Cardiac muscle cell (in vitro differentiated cells and primary cell): ENCODE results near the gene KCNN4. TPM values are rescaled to one million over a fixed set of nuclear protein-coding genes. Genes with fewer than 3 reads are reported as not detected.
"Not testable (repeated sequence)": the region's sequence is repeated elsewhere in the genome, so short reads cannot be mapped to it uniquely, and the experiment has no call there.

Experiments used
- DNase-seq, 2 donors: peaks; one replicate each; pipeline versions ENCODE4 v3.0.0 to v3.0.0-alpha.2; 2010 to 2017; ENCODE audit warnings: low read depth in 1 of 2, low spot score in 1 of 2
- H3K27ac ChIP-seq: fragments of 200-600 bp; sonication (generic); 2 replicates; pipeline ENCODE4 v1.5.1; 2016
- H3K27me3 ChIP-seq: fragments of 200-600 bp; sonication (generic); 2 replicates; pipeline ENCODE4 v1.6.0; 2016; ENCODE audit warnings: control low read depth
- H3K36me3 ChIP-seq: fragments of 200-600 bp; sonication (generic); 2 replicates; pipeline ENCODE4 v1.5.1; 2016; ENCODE audit warnings: control low read depth
- H3K4me1 ChIP-seq: fragments of 200-600 bp; sonication (generic); 2 replicates; pipeline ENCODE4 v1.8.1; 2017; ENCODE audit warnings: low read depth, mild to moderate bottlenecking, mixed run types
- H3K4me3 ChIP-seq: fragments of 200-600 bp; sonication (generic); 2 replicates; pipeline ENCODE4 v1.5.1; 2016; ENCODE audit warnings: mild to moderate bottlenecking
- H3K9me3 ChIP-seq: fragments of 200-600 bp; sonication (generic); 2 replicates; pipeline ENCODE4 v1.5.1; 2017; ENCODE audit warnings: low read depth, mild to moderate bottlenecking, control low read depth
- polyA plus RNA-seq: library from polyadenylated mRNA; unstranded; fragments of >200 nt; fragmentation: Nextera tagmentation; extraction: Ambion mirVana; gene quantifications from 2 replicates; pipeline ENCODE4 v1.2.1, GENCODE V29; 2016
- total RNA-seq: library from RNA; depleted of rRNA; stranded (reverse); fragments of >200 nt; gene quantifications from 2 replicates; pipeline ENCODE4 v1.2.3, GENCODE V29; 2016
- TF ChIP-seq, protein P1 (sequence below): IDR thresholded peaks from 2 replicates; pipeline ENCODE4 v1.5.1; 2012; ENCODE audit warnings: low read depth, mild to moderate bottlenecking, low read length

Gene KCNN4
- total and polyA plus RNA-seq, 2 experiments from 2014 or later: 1.5 TPM; not detected in 1

DNA sequence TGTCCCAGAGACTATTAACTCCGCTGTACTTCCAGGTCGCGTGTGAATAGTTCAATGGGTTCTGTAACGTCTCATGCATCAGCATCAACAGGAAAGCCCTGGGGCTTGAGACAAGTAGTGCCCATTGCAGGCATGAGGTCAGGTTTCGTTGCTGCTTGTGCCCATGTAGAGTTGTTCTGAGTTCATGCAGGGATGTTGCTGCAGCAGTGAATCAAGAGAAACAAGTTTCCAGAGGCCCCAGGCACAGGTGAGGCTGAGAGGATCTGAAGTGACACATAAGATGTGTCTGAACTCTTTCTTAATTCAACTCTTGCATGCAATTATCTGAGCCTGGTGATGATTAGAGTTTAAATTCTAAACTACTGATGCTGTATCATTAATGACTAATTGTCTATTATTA is 37.7 kb upstream of the KCNN4 start:
- Histone ChIP-seq H3K36me3 (no peaks in the 10 kb centered on the region), H3K9me3 (no peaks in the 10 kb centered on the region), H3K27ac (no peak overlapping the region), H3K4me1 (no peaks in the 10 kb centered on the region), H3K27me3 (peaks cover 5% of the 10 kb centered on the region), H3K4me3 (no peak overlapping the region)
- no peak for DNase-seq
- TF ChIP-seq, protein P1, sequence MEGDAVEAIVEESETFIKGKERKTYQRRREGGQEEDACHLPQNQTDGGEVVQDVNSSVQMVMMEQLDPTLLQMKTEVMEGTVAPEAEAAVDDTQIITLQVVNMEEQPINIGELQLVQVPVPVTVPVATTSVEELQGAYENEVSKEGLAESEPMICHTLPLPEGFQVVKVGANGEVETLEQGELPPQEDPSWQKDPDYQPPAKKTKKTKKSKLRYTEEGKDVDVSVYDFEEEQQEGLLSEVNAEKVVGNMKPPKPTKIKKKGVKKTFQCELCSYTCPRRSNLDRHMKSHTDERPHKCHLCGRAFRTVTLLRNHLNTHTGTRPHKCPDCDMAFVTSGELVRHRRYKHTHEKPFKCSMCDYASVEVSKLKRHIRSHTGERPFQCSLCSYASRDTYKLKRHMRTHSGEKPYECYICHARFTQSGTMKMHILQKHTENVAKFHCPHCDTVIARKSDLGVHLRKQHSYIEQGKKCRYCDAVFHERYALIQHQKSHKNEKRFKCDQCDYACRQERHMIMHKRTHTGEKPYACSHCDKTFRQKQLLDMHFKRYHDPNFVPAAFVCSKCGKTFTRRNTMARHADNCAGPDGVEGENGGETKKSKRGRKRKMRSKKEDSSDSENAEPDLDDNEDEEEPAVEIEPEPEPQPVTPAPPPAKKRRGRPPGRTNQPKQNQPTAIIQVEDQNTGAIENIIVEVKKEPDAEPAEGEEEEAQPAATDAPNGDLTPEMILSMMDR: no peak

DNA sequence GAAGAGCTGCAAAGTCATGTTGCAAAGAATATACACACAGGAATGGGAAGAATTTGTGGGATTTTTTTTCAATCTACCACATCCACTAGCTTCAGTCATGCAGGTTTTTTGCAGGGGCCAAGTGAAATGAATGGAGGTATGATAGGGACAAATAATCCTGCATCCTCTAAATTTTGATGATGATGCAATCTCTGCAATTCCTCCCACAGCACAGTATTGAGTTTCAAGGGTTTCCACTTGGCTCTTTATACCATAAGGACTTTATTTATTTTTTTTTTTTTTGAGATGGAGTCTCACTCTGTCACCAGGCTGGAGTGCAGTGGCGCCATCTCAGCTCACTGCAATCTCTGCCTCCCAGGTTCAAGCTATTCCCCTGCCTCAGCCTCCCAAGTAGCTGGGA is 36.7 kb upstream of the KCNN4 start:
- not testable (repeated sequence) for H3K4me1 ChIP-seq, H3K27ac ChIP-seq, H3K4me3 ChIP-seq, H3K27me3 ChIP-seq, H3K36me3 ChIP-seq, H3K9me3 ChIP-seq, DNase-seq

DNA sequence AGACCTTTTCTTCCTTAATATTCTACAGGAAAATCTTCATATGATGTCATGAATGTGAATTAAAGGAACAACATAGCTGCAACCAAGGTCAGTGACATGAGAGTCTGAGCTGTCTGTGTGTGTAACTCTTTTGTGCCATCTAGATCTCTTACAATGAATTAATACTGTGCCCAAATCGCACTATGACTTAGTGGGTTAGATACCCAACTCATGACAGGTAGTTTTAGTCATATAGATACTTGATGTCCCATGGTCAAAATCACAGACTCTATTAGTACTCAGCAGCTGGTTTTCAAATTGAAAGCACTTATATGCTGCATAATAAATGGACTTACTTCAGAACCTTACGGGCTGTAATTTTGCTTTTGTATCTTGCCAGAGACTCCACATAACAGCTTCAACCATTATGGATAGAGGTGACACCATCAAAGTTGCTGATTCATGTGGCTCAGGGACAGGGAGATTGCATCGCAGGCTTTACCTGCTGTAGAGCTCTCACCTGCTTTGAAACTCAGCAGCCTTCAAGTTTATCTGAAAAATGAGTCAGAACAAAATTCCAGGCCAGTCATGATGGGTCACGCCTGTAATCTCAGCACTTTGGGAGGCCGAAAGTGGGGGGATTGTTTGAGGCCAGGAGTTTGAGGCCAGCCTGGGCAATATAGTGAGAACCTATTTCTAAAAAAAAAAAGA is 34.0 kb upstream of the KCNN4 start:
- DNase-seq: no peak
- H3K9me3 ChIP-seq: no peaks in the 10 kb centered on the region
- H3K27ac ChIP-seq: no peak overlapping the region
- H3K4me3 ChIP-seq: no peak overlapping the region
- H3K27me3 ChIP-seq: no peaks in the 10 kb centered on the region
- no peaks in the 10 kb centered on the region for H3K36me3 ChIP-seq
- TF ChIP-seq, protein P1: no peak
- no peaks in the 10 kb centered on the region for H3K4me1 ChIP-seq

DNA sequence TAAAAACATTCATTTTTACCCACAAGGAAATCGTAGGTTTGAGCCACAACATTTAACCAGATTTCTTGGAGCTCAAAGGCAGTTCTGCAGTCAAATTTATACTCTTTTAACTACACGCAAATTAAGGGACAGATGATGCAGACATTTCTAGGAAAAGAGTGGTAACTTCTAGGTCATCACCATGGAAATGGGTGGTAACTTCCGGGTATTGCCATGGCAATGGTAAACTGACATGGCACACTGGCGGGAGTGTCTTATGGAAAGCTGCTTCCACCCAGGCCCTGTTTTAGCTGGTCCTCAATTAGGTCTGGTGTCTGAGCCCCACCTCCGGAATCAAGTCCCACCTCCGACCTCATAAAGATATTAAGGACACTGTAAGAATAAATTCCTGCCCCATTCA is 31.9 kb upstream of the KCNN4 start:
- H3K4me3 ChIP-seq: no peak overlapping the region
- no peak for DNase-seq
- no peaks in the 10 kb centered on the region for H3K4me1 ChIP-seq
- TF ChIP-seq, protein P1: no peak
- H3K9me3 ChIP-seq: no peaks in the 10 kb centered on the region
- no peak overlapping the region for H3K27ac ChIP-seq
- H3K36me3 ChIP-seq: no peaks in the 10 kb centered on the region
- no peaks in the 10 kb centered on the region for H3K27me3 ChIP-seq

DNA sequence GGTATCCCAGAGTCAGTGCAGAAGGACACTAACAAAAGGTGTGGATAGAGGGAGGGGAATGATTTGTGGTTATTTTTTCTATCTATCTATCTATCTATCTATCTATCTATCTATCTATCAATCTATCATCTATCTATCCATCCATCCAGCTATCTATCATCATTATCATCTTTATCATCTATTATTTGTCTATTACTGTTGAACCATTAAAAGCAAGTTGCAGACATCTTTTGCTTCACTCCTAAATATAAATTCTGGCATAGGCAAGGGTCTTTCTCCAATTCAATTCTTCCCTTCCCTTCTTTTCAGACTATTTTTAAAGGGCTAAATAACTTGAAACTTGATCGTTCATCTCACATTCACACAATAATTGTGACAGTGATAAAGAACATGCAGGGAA is 31.5 kb upstream of the KCNN4 start:
- H3K36me3 ChIP-seq: no peaks in the 10 kb centered on the region
- H3K9me3 ChIP-seq: no peaks in the 10 kb centered on the region
- no peaks in the 10 kb centered on the region for H3K27me3 ChIP-seq
- TF ChIP-seq, protein P1: no peak
- no peak overlapping the region for H3K4me3 ChIP-seq
- no peaks in the 10 kb centered on the region for H3K4me1 ChIP-seq
- DNase-seq: no peak
- H3K27ac ChIP-seq: no peak overlapping the region

DNA sequence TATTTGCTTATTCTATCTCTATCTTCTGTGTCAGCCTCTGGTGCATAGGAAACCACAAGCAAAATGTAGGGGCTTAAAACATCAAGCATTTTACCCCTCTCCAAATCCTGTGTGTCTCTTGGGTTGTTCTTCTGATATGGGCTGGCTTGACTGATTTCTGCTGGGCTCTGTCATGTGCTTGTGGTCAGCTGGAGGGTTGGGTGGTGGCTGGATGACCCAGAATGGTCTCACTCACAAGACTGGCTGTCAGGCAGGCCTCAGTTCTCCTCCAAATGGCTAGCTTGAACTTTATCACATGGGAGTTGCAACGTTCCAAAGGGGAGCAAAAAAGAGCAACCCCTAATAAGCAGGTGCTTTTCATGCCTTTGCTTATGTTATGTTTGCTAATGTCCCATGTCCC is 31.1 kb upstream of the KCNN4 start:
- Histone ChIP-seq H3K4me3 (no peak overlapping the region), H3K27me3 (no peaks in the 10 kb centered on the region), H3K36me3 (no peaks in the 10 kb centered on the region), H3K4me1 (no peaks in the 10 kb centered on the region), H3K9me3 (no peaks in the 10 kb centered on the region), H3K27ac (no peak overlapping the region)
- TF ChIP-seq, protein P1: no peak
- no peak for DNase-seq
